Suprapubic skin (tissue), 4 donors: Measurements from ENCODE around the gene RBM28. TPM values are rescaled to one million over a fixed set of nuclear protein-coding genes. Genes with fewer than 3 reads are reported as not detected.

Experiments
- DNase-seq, 2 donors: peaks; one replicate each; pipeline ENCODE4 v3.0.0-alpha.2; 2019; ENCODE audit warnings: low spot score in 2 of 2
- H3K27ac ChIP-seq: fragments of 200-600 bp; sonication (generic); one replicate; pipeline ENCODE4 v1.5.1; 2019
- H3K27me3 ChIP-seq: fragments of 200-600 bp; sonication (generic); one replicate; pipeline ENCODE4 v1.5.1; 2019
- H3K36me3 ChIP-seq: fragments of 200-600 bp; sonication (generic); one replicate; pipeline ENCODE4 v1.5.1; 2019
- H3K4me1 ChIP-seq: fragments of 200-600 bp; sonication (generic); one replicate; pipeline ENCODE4 v1.5.1; 2019
- H3K4me3 ChIP-seq: fragments of 200-600 bp; sonication (generic); one replicate; pipeline ENCODE4 v1.5.1; 2019; ENCODE audit warnings: mild to moderate bottlenecking
- H3K9me3 ChIP-seq: fragments of 200-600 bp; sonication (generic); one replicate; pipeline ENCODE4 v1.5.1; 2019
- EP300 ChIP-seq: sonication (generic); formaldehyde crosslinking; IDR thresholded peaks from one replicate; pipeline ENCODE4 v1.6.1; 2017; ENCODE audit warnings: antibody characterized with exemption
- POLR2A ChIP-seq, 2 donors: fragments of 450-650 bp; IDR thresholded peaks; one replicate each; pipeline ENCODE4 v1.6.1; 2017; ENCODE audit warnings: antibody characterized with exemption in 2 of 2, mild to moderate bottlenecking in 2 of 2, moderate library complexity in 2 of 2
- POLR2AphosphoS5 ChIP-seq, 3 donors: sonication (generic); formaldehyde crosslinking; IDR thresholded peaks; one replicate each; pipeline ENCODE4 v1.6.1; 2017; ENCODE audit warnings: antibody characterized with exemption in 3 of 3
- WGBS: methylation state at CpG from one replicate; pipeline ENCODE4 v1.1.5; 2018; 5-methylcytosine and 5-hydroxymethylcytosine counted together
- total RNA-seq, 4 donors: library from RNA; depleted of rRNA; stranded (reverse); fragments of >200 nt; gene quantifications; one replicate each; pipeline ENCODE4 v1.1.0, GENCODE V29; 2016
- TF ChIP-seq, protein P1 (sequence below), 2 donors: fragments of 200-600 bp in 1 of 2; fragments of 450-650 bp in 1 of 2; sonication (generic) in 1 of 2; IDR thresholded peaks; one replicate each; pipeline ENCODE4 v1.5.1; 2016 to 2019; ENCODE audit warnings: antibody characterized with exemption in 2 of 2, mild to moderate bottlenecking in 1 of 2, moderate library complexity in 1 of 2

RBM28 gene
- total RNA-seq, 4 donors from 2014 or later: 16.9 to 34.9 (median 25.6) TPM

DNA sequence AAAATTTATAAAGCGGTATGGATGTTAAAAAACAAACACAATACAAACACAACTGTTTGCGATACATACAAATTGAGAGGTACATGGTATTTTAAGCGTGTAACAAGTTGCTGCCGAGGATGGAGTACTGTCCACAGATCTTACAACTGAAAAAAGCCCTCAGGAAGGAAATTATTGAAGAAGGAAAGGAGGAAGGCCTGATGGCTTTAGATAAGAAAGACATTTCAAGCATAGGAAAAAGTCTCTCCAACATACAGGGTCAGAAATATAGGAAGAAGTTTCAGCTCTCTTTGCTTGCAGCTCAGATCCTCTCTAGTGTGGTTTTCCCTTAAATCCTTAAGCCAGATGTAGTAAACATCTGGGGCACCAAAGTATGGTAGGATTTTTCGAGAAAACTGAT, 25.0 kb downstream of the RBM28 start:
- WGBS: 86% methylated on average over 5 of the region's 5 CpGs
- no peak for DNase-seq
- Histone ChIP-seq H3K9me3 (no peaks in the 10 kb centered on the region), H3K27me3 (no peaks in the 10 kb centered on the region), H3K4me3 (no peak overlapping the region), H3K36me3 (peaks cover 97% of the 10 kb centered on the region), H3K27ac (no peak overlapping the region), H3K4me1 (no peaks in the 10 kb centered on the region)
- TF ChIP-seq, protein P1, sequence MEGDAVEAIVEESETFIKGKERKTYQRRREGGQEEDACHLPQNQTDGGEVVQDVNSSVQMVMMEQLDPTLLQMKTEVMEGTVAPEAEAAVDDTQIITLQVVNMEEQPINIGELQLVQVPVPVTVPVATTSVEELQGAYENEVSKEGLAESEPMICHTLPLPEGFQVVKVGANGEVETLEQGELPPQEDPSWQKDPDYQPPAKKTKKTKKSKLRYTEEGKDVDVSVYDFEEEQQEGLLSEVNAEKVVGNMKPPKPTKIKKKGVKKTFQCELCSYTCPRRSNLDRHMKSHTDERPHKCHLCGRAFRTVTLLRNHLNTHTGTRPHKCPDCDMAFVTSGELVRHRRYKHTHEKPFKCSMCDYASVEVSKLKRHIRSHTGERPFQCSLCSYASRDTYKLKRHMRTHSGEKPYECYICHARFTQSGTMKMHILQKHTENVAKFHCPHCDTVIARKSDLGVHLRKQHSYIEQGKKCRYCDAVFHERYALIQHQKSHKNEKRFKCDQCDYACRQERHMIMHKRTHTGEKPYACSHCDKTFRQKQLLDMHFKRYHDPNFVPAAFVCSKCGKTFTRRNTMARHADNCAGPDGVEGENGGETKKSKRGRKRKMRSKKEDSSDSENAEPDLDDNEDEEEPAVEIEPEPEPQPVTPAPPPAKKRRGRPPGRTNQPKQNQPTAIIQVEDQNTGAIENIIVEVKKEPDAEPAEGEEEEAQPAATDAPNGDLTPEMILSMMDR (IDR thresholded peaks at IDR 0.05): no peak
- TF ChIP-seq POLR2AphosphoS5 (IDR thresholded peaks at IDR 0.05) (no peak), POLR2A (IDR thresholded peaks at IDR 0.05) (no peak), EP300 (no peak)

DNA sequence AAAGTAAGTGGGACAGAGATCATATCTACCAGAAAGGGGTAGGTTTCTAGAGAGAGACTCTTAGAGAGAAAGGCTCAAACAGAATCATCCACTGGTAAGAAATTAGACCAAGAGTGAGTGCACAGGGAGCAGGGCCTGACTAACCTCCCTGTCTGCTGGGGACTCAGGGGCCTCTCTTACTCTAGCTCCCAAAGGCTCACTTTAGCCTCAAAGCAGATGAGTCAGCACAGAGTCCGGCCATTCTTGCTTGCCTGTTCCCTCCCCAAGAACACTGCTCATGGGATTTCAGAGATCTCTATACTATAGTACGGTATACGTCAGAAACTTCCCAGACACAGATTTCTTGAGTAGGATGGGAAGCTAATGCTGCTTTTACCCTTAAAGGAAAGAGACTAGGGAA, 32.7 kb downstream of the RBM28 start:
- Histone ChIP-seq H3K4me1 (no peaks in the 10 kb centered on the region), H3K27me3 (no peaks in the 10 kb centered on the region), H3K4me3 (no peak overlapping the region), H3K9me3 (no peaks in the 10 kb centered on the region), H3K36me3 (peaks cover 94% of the 10 kb centered on the region), H3K27ac (no peak overlapping the region)
- TF ChIP-seq EP300 (no peak), POLR2AphosphoS5 (IDR thresholded peaks at IDR 0.05) (no peak), POLR2A (IDR thresholded peaks at IDR 0.05) (no peak)
- TF ChIP-seq, protein P1 (IDR thresholded peaks at IDR 0.05): no peak
- WGBS: 93% methylated on average over 3 of the region's 3 CpGs
- no peak for DNase-seq

DNA sequence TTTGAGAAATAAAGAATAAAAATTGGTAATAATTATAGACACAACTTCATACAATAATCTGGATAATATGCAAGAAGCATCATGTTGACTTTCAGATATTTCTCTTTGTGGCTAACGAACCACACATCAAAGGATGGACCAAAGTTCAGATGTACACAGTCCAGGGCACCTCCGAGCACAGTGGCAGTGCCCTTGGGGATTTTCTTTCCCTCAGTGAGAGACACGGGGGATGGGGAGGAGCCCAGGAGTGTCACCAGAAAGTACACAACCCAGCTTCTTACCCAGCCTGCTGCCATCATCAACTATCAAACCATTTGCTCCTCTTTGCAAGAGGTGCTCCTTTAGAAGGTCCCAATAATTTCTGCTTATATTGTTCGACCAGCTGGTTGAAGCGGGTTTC, 33.2 kb downstream of the RBM28 start:
- no peaks in the 10 kb centered on the region for H3K9me3 ChIP-seq
- H3K36me3 ChIP-seq: peaks cover 89% of the 10 kb centered on the region
- no peak for TF ChIP-seq EP300
- no peak for TF ChIP-seq POLR2AphosphoS5 (IDR thresholded peaks at IDR 0.05)
- TF ChIP-seq, protein P1 (IDR thresholded peaks at IDR 0.05): no peak
- TF ChIP-seq POLR2A (IDR thresholded peaks at IDR 0.05): no peak
- H3K27ac ChIP-seq: no peak overlapping the region
- WGBS: 87% methylated on average over 5 of the region's 5 CpGs
- no peaks in the 10 kb centered on the region for H3K27me3 ChIP-seq
- H3K4me3 ChIP-seq: no peak overlapping the region
- DNase-seq: no peak
- no peaks in the 10 kb centered on the region for H3K4me1 ChIP-seq

DNA sequence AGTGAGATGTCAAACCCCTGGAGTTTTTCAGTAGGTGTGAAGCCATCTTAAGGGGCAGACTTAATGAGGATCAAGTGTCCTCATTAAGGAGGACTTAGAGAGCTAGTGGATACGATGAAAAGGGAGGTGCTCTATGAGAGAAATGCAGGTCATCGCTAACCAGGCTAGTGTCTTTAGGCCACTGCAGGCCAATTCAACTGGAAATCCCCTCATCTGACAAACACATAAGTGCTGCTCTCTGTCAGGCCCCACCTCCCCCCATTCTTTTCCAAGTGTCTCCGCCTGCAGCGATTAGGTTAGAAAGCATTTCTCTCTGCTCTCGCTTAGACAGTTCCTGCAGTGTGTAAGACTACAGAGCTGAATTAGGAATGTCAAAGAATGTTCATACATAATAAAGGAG, 33.7 kb downstream of the RBM28 start:
- Histone ChIP-seq H3K9me3 (no peaks in the 10 kb centered on the region), H3K4me3 (no peak overlapping the region), H3K4me1 (no peaks in the 10 kb centered on the region), H3K36me3 (peaks cover 83% of the 10 kb centered on the region), H3K27ac (no peak overlapping the region), H3K27me3 (no peaks in the 10 kb centered on the region)
- no peak for TF ChIP-seq POLR2AphosphoS5 (IDR thresholded peaks at IDR 0.05)
- no peak for TF ChIP-seq EP300
- no peak for TF ChIP-seq POLR2A (IDR thresholded peaks at IDR 0.05)
- TF ChIP-seq, protein P1 (IDR thresholded peaks at IDR 0.05): no peak
- 95% methylated on average over 5 of the region's 5 CpGs for WGBS
- DNase-seq: no peak

DNA sequence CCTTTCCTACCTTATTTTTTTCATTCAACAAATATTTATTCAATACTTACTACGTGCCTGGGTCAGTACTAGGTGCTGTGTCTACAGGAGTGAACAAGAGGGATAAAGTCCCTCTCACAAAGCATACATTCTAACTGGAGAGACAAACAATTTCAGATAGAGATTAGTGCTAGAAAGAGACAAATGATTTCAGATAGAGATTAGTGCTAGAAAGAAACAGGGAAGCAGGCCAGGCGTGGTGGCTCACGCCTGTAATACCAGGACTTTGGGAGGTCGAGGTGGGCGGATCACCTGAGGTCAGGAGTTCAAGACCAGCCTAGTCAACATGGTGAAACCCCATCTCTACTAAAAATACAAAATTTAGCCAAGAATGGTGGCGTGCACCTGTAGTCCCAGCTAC, 34.6 kb downstream of the RBM28 start:
- no peaks in the 10 kb centered on the region for H3K27me3 ChIP-seq
- WGBS: 94% methylated on average over 6 of the region's 6 CpGs
- no peak overlapping the region for H3K4me3 ChIP-seq
- no peak overlapping the region for H3K27ac ChIP-seq
- H3K9me3 ChIP-seq: no peaks in the 10 kb centered on the region
- no peak for DNase-seq
- H3K36me3 ChIP-seq: peaks cover 79% of the 10 kb centered on the region
- TF ChIP-seq, protein P1 (IDR thresholded peaks at IDR 0.05): no peak
- no peak for TF ChIP-seq POLR2A (IDR thresholded peaks at IDR 0.05)
- TF ChIP-seq POLR2AphosphoS5 (IDR thresholded peaks at IDR 0.05): no peak
- TF ChIP-seq EP300: no peak
- H3K4me1 ChIP-seq: no peaks in the 10 kb centered on the region
